CD4-positive, alpha-beta T cell treated with Interleukin-17A for 4 hours (primary cell): Measurements from ENCODE around the gene NECTIN4.

ENCODE experiments used
- DNase-seq: peaks from one replicate; pipeline ENCODE4 v3.0.0-alpha.2; 2020; ENCODE audit warnings: mixed read lengths

Gene NECTIN4

GRCh38 chr1:161111117-161111516 is 21.8 kb upstream of the NECTIN4 start:
- no peak for DNase-seq

- no peak for DNase-seq
Measured at GRCh38 chr1:161106431-161106830, 17.1 kb upstream of the NECTIN4 start.

- no peak for DNase-seq
Measured at GRCh38 chr1:161100556-161100955, 11.2 kb upstream of the NECTIN4 start.

- no peak for DNase-seq
Measured at GRCh38 chr1:161099090-161099802, 9.9 kb upstream of the NECTIN4 start.

- peak; percentile 70 for DNase-seq
Measured at GRCh38 chr1:161098210-161099068, 9.1 kb upstream of the NECTIN4 start, which contains the start of gene KLHDC9. Gene KLHDC9 (plus strand): TSS chr1:161098361. CDS start chr1:161098536, 175 bp downstream.

GRCh38 chr1:161096530-161096929 is 7.2 kb upstream of the NECTIN4 start:
- no peak for DNase-seq

- DNase-seq, result no peak
Measured at GRCh38 chr1:161096015-161096414, 6.7 kb upstream of the NECTIN4 start.

- no peak for DNase-seq
Measured at GRCh38 chr1:161095230-161095629, 5.9 kb upstream of the NECTIN4 start.

- DNase-seq, result no peak
Measured at GRCh38 chr1:161094481-161094880, 5.1 kb upstream of the NECTIN4 start.

- DNase-seq, result peak; percentile 53
Measured at GRCh38 chr1:161092621-161093028, 3.3 kb upstream of the NECTIN4 start.

- no peak for DNase-seq
Measured at GRCh38 chr1:161091796-161092507, 2.6 kb upstream of the NECTIN4 start.

- DNase-seq, result no peak
Measured at GRCh38 chr1:161091093-161091492, 1.7 kb upstream of the NECTIN4 start.

GRCh38 chr1:161090617-161091016 is 1.3 kb upstream of the NECTIN4 start:
- DNase-seq, result no peak

- DNase-seq, result no peak
Measured at GRCh38 chr1:161089938-161090337, 580 bp upstream of the NECTIN4 start.

GRCh38 chr1:161088587-161089110 is 709 bp downstream of the NECTIN4 start:
- DNase-seq, result no peak

- DNase-seq, result no peak
Measured at GRCh38 chr1:161086457-161086856, 2.9 kb downstream of the NECTIN4 start.

- DNase-seq, result no peak
Measured at GRCh38 chr1:161085165-161085564, 4.2 kb downstream of the NECTIN4 start.

GRCh38 chr1:161084597-161084988 is 4.8 kb downstream of the NECTIN4 start:
- DNase-seq, result no peak

GRCh38 chr1:161083748-161084596 is 5.4 kb downstream of the NECTIN4 start:
- no peak for DNase-seq

- DNase-seq, result no peak
Measured at GRCh38 chr1:161082996-161083747, 6.2 kb downstream of the NECTIN4 start.

- DNase-seq, result no peak
Measured at GRCh38 chr1:161082483-161082882, 6.9 kb downstream of the NECTIN4 start.
